HL-60/S4 treated with phorbol 12-myristate 13-acetate at 8.2 ng/mL for 4 days and 3 days (cell line): Measurements from ENCODE around the gene SPG11.
"Not testable (repeated sequence)": the region's sequence is repeated elsewhere in the genome, so short reads cannot be mapped to it uniquely, and the experiment has no call there.

Experiments used
- in situ Hi-C: fragments of 300-500 bp; cut with MboI; formaldehyde crosslinking; loops from 2 replicates; pipeline ENCODE4 v1.15.0; 2022; ENCODE audit warnings: low sequenced_read_pairs

The SPG11 gene

GRCh38 chr15:44569316-44569715 is 94.1 kb downstream of the SPG11 start:
- in situ Hi-C loops, result no loop called here

- in situ Hi-C loops, result no loop called here
Measured at GRCh38 chr15:44568338-44568737, 95.1 kb downstream of the SPG11 start.

GRCh38 chr15:44566155-44566540 is 97.3 kb downstream of the SPG11 start:
- in situ Hi-C loops, result no loop called here

GRCh38 chr15:44565387-44566154 is 97.9 kb downstream of the SPG11 start:
- in situ Hi-C loops, result no loop called here

- in situ Hi-C loops, result not testable (repeated sequence)
Measured at GRCh38 chr15:44560926-44561325, 102.5 kb downstream of the SPG11 start.

- in situ Hi-C loops, result no loop called here
Measured at GRCh38 chr15:44554934-44555723, 108.3 kb downstream of the SPG11 start.

- in situ Hi-C loops, result no loop called here
Measured at GRCh38 chr15:44550734-44551133, 112.7 kb downstream of the SPG11 start.

- in situ Hi-C loops, result no loop called here
Measured at GRCh38 chr15:44550256-44550655, 113.2 kb downstream of the SPG11 start.

- in situ Hi-C loops, result not testable (repeated sequence)
Measured at GRCh38 chr15:44549152-44549551, 114.3 kb downstream of the SPG11 start.

- in situ Hi-C loops, result no loop called here
Measured at GRCh38 chr15:44545913-44546802, 117.3 kb downstream of the SPG11 start.

GRCh38 chr15:44544745-44545144 is 118.7 kb downstream of the SPG11 start:
- in situ Hi-C loops, result not testable (repeated sequence)

- in situ Hi-C loops, result no loop called here
Measured at GRCh38 chr15:44542596-44542995, 120.9 kb downstream of the SPG11 start.

- in situ Hi-C loops, result no loop called here
Measured at GRCh38 chr15:44541282-44541958, 122.0 kb downstream of the SPG11 start.

- in situ Hi-C loops, result no loop called here
Measured at GRCh38 chr15:44537735-44538240, 125.7 kb downstream of the SPG11 start.

GRCh38 chr15:44536962-44537734 is 126.3 kb downstream of the SPG11 start, which contains the start of gene EIF3J:
EIF3J (plus strand) TSS chr15:44537147; CDS start chr15:44537195, 48 bp downstream.
- in situ Hi-C loops, result no loop called here

GRCh38 chr15:44536302-44536961 is 127.0 kb downstream of the SPG11 start:
- in situ Hi-C loops, result no loop called here

GRCh38 chr15:44535523-44536301 is 127.8 kb downstream of the SPG11 start:
- in situ Hi-C loops, result no loop called here

- in situ Hi-C loops, result no loop called here
Measured at GRCh38 chr15:44535092-44535491, 128.4 kb downstream of the SPG11 start.
